Stimulated activated CD8-positive, alpha-beta memory T cell treated with anti-CD3 and anti-CD28 coated beads, Interleukin-4, amount 100 ng/mL, for 1 hour (primary cell): ENCODE results near the gene ARHGEF7.
"Not testable (repeated sequence)": the region's sequence is repeated elsewhere in the genome, so short reads cannot be mapped to it uniquely, and the experiment has no call there.

Experiments
- DNase-seq, 2 donors: peaks; one replicate each; pipeline ENCODE4 v3.0.0-alpha.2; 2020; ENCODE audit warnings: low read depth in 2 of 2, low spot score in 1 of 2

ARHGEF7 gene

GRCh38 chr13:111115061-111115964, at the start of gene ARHGEF7:
TSS of gene ARHGEF7 (plus strand) at chr13:111115310. CDS start at chr13:111115527, 217 bp downstream.
- DNase-seq: no peak

GRCh38 chr13:111065698-111066097, 49.4 kb upstream of the ARHGEF7 start:
- DNase-seq: no peak

GRCh38 chr13:111066544-111066943, 48.6 kb upstream of the ARHGEF7 start:
- no peak for DNase-seq

- DNase-seq: no peak
These were observed 47.1 kb upstream of the ARHGEF7 start for GRCh38 chr13:111068009-111068350.

- not testable (repeated sequence) for DNase-seq
These were observed 44.0 kb upstream of the ARHGEF7 start for GRCh38 chr13:111071120-111071519.

- DNase-seq: not testable (repeated sequence)
These were observed 43.6 kb upstream of the ARHGEF7 start for GRCh38 chr13:111071526-111071925.

GRCh38 chr13:111074826-111075225, 40.3 kb upstream of the ARHGEF7 start:
- DNase-seq: no peak

GRCh38 chr13:111076155-111077013, 38.7 kb upstream of the ARHGEF7 start:
- no peak for DNase-seq

- DNase-seq: no peak
These were observed 35.7 kb upstream of the ARHGEF7 start for GRCh38 chr13:111079375-111079774.

GRCh38 chr13:111080642-111081041, 34.5 kb upstream of the ARHGEF7 start:
- no peak for DNase-seq

- DNase-seq: no peak
These were observed 32.9 kb upstream of the ARHGEF7 start for GRCh38 chr13:111082240-111082639.

GRCh38 chr13:111082769-111083168, 32.3 kb upstream of the ARHGEF7 start:
- not testable (repeated sequence) for DNase-seq

- DNase-seq: not testable (repeated sequence)
These were observed 31.4 kb upstream of the ARHGEF7 start for GRCh38 chr13:111083693-111084092.

- no peak for DNase-seq
These were observed 24.9 kb upstream of the ARHGEF7 start for GRCh38 chr13:111090169-111090568.

- DNase-seq: no peak
These were observed 22.4 kb upstream of the ARHGEF7 start for GRCh38 chr13:111092685-111093084.

- DNase-seq: no peak
These were observed 22.0 kb upstream of the ARHGEF7 start for GRCh38 chr13:111093136-111093535.

GRCh38 chr13:111093634-111094033, 21.5 kb upstream of the ARHGEF7 start:
- DNase-seq: no peak

GRCh38 chr13:111095031-111095840, 19.9 kb upstream of the ARHGEF7 start:
- DNase-seq: no peak

GRCh38 chr13:111095911-111096501, 19.1 kb upstream of the ARHGEF7 start:
- no peak for DNase-seq

GRCh38 chr13:111099290-111099689, 15.8 kb upstream of the ARHGEF7 start:
- DNase-seq: no peak

- DNase-seq: no peak
These were observed 5.1 kb upstream of the ARHGEF7 start for GRCh38 chr13:111110054-111110453.
